Endothelial cell (in vitro differentiated cells): ENCODE results near the gene PIKFYVE. TPM values are rescaled to one million over a fixed set of nuclear protein-coding genes. Genes with fewer than 3 reads are reported as not detected.

Experiments used
- DNase-seq: peaks from one replicate; pipeline ENCODE4 v3.0.0; 2021; ENCODE audit warnings: low spot score
- H3K27ac Mint-ChIP-seq: one replicate; pipeline ENCODE4 v1.8.0; 2021; ENCODE audit warnings: mixed read lengths, inconsistent platforms; ENCODE audit not compliant: unreplicated experiment
- H3K27me3 Mint-ChIP-seq: one replicate; pipeline ENCODE4 v1.8.0; 2021; ENCODE audit warnings: mild to moderate bottlenecking, moderate library complexity, mixed read lengths, inconsistent platforms; ENCODE audit not compliant: unreplicated experiment
- H3K36me3 Mint-ChIP-seq: one replicate; pipeline ENCODE4 v1.8.0; 2021; ENCODE audit warnings: mild to moderate bottlenecking, low read depth, mixed read lengths, inconsistent platforms; ENCODE audit not compliant: unreplicated experiment
- H3K4me1 Mint-ChIP-seq: one replicate; pipeline ENCODE4 v1.8.0; 2021; ENCODE audit warnings: mild to moderate bottlenecking, mixed read lengths, inconsistent platforms; ENCODE audit not compliant: unreplicated experiment
- H3K4me3 Mint-ChIP-seq: one replicate; pipeline ENCODE4 v1.8.0; 2021; ENCODE audit warnings: mild to moderate bottlenecking, mixed read lengths, inconsistent platforms; ENCODE audit not compliant: unreplicated experiment
- H3K9me3 Mint-ChIP-seq: one replicate; pipeline ENCODE4 v1.8.0; 2021; ENCODE audit warnings: mixed read lengths, inconsistent platforms; ENCODE audit not compliant: unreplicated experiment
- CTCF ChIP-seq: fragments of 200-600 bp; sonication (generic); IDR thresholded peaks from one replicate; pipeline ENCODE4 v1.5.0; 2021; ENCODE audit warnings: antibody characterized with exemption; ENCODE audit not compliant: unreplicated experiment
- total RNA-seq: library from RNA; stranded (reverse); fragmentation: NEBNext Ultra II Directional; extraction: Animal tissue kit (Norgen Biotek cat#: 25700); gene quantifications from one replicate; pipeline ENCODE4 v1.2.1, GENCODE V29; 2021; ENCODE audit not compliant: unreplicated experiment

Gene PIKFYVE
- total RNA-seq, 1 donor from 2014 or later = 52.7 TPM

DNA sequence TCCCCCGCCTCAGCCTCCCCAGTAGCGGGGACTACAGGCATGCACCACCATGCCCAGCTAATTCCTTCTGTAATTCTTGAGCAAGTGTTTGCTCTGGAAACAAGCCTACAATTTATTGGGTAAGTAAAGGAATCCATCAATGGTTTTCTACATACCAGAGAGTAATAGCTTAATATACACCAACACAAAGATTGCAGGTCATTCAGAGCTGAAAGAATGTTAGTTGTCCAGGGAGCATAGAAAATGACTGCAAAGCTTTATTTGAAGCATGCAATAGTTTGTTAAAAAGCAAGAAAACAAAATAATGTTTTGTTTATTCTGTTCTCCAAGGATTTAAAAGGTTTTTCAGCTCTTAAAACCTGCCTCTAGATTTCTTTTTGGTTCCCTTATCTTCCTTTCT is 16.8 kb upstream of the PIKFYVE start:
- Mint-ChIP-seq H3K27me3 (peaks cover 3% of the 10 kb centered on the region), H3K4me1 (peaks cover 30% of the 10 kb centered on the region), H3K36me3 (peaks cover 31% of the 10 kb centered on the region), H3K4me3 (no peak overlapping the region), H3K9me3 (no peaks in the 10 kb centered on the region), H3K27ac (no peak overlapping the region)
- TF ChIP-seq CTCF = no peak
- no peak for DNase-seq

DNA sequence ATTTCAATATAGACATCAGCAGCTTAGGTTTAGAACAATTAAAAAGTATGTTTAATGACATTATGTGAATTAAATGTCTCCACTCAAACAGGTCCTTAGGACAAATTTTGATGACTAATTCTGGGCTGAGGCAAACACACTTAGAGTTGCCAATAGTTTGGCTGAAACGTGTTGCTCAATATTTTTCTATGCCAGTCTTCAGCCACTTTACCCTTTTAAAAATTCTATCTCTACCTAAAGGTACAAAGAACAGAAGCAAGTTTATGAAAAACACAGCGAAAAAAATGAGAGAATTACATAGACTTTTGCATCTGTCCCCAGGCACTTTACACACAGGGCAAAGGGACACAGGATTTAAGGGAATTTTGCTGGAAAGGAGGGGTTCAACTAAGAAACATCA is 15.7 kb upstream of the PIKFYVE start:
- no peak for DNase-seq
- Mint-ChIP-seq H3K9me3 (no peaks in the 10 kb centered on the region), H3K36me3 (peaks cover 27% of the 10 kb centered on the region), H3K27ac (no peak overlapping the region), H3K4me1 (peaks cover 36% of the 10 kb centered on the region), H3K27me3 (peaks cover 3% of the 10 kb centered on the region), H3K4me3 (no peak overlapping the region)
- TF ChIP-seq CTCF = no peak

DNA sequence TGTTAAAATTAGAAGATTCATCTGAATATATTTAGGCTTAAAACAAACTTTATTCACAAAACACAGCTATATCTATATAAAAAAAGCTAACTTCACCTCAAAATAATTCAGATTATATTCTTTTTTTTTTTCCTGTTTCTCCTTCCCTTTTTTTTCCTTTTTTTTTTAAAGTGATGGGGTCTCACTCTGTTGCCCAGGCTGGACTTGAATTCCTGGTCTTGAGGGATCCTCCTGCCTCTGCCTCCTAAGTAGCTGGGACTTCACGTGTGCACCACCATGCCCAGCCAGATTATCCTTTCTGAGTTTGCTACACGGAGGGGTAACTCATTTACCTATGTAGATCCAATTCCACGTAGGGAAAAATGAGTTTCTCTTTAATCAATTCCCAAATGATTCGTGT is 15.0 kb upstream of the PIKFYVE start:
- H3K4me1 Mint-ChIP-seq = peaks cover 32% of the 10 kb centered on the region
- peaks cover 6% of the 10 kb centered on the region for H3K27me3 Mint-ChIP-seq
- no peak for DNase-seq
- H3K27ac Mint-ChIP-seq = no peak overlapping the region
- TF ChIP-seq CTCF = no peak
- peaks cover 27% of the 10 kb centered on the region for H3K36me3 Mint-ChIP-seq
- no peaks in the 10 kb centered on the region for H3K9me3 Mint-ChIP-seq
- H3K4me3 Mint-ChIP-seq = no peak overlapping the region

DNA sequence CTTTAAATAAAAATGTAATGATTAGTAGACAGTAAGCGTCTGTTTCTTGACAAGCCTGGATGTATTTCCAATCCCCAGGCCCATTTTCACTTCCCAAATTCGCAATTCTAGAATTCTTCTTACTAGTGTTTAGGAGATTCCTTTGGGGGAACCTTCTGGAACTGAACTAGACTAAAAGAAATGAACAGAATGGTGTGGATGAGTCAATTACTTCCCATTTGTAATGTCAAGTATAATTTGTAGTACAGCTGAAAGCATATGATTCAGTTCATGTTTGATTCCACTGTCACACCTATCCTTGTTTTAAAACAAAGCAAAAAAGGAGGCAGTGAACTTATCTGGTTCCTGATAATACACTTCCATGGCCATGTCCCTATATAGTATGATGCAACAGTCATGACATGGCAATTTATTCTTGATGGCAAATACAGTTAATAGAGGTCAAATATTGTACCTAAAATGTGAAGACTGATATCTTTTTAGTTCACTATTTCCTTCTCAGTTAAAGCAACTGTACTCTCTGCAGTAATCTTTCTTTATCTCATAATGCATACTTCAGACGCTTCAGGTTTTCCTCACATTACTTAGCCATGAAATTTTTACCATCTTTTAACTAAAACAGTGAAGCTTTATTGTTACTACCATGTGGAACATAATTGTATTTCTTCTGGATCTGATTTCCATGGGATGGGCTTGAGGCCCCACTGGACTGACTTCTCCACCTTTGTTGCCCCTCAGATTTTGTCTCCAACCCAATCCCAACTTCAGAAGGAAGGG is 13.2 kb upstream of the PIKFYVE start:
- no peak overlapping the region for H3K27ac Mint-ChIP-seq
- H3K4me1 Mint-ChIP-seq = peaks cover 36% of the 10 kb centered on the region
- TF ChIP-seq CTCF = no peak
- no peak for DNase-seq
- H3K27me3 Mint-ChIP-seq = peaks cover 6% of the 10 kb centered on the region
- peak overlapping the region; percentile 94 for H3K4me3 Mint-ChIP-seq
- H3K36me3 Mint-ChIP-seq = peaks cover 19% of the 10 kb centered on the region
- H3K9me3 Mint-ChIP-seq = no peaks in the 10 kb centered on the region

- peaks cover 36% of the 10 kb centered on the region for H3K4me1 Mint-ChIP-seq
- peak overlapping the region; percentile 94 for H3K4me3 Mint-ChIP-seq
- peak overlapping the region; percentile 57 for H3K27ac Mint-ChIP-seq
- peaks cover 6% of the 10 kb centered on the region for H3K27me3 Mint-ChIP-seq
- no peaks in the 10 kb centered on the region for H3K9me3 Mint-ChIP-seq
- no peak for DNase-seq
- TF ChIP-seq CTCF = no peak
- peaks cover 16% of the 10 kb centered on the region for H3K36me3 Mint-ChIP-seq
Measured at GRCh38 chr2:208253600-208254117, 12.4 kb upstream of the PIKFYVE start.
